H1 (cell line): Measurements from ENCODE around the gene UPF1. TPM values are rescaled to one million over a fixed set of nuclear protein-coding genes. Genes with fewer than 3 reads are reported as not detected.

Experiments used
- CTCF ChIA-PET: fragments of 300-600 bp; sonication (Branson Sonifier 250); formaldehyde crosslinking; loops from one replicate; lab custom pipeline; 2021; ENCODE audit not compliant: partially characterized antibody; lab: Charles Lee
- POLR2A ChIA-PET: fragments of 300-600 bp; sonication (Branson Sonifier 250); formaldehyde crosslinking; loops from one replicate; lab custom pipeline; 2021; ENCODE audit warnings: inconsistent platforms; ENCODE audit not compliant: partially characterized antibody; lab: Charles Lee
- DNase-seq, 2 experiments: peaks; one replicate each; pipeline versions ENCODE4 v3.0.0 to v3.0.0-alpha.2; 2010 to 2022; ENCODE audit warnings: low spot score in 2 of 2, low read depth in 1 of 2, mixed read lengths in 1 of 2
- FAIRE-seq: peaks from 2 replicates; lab custom pipeline; 2011; peaks lifted over from hg19 to GRCh38; lab: Jason Lieb, UNC
- H2AFZ ChIP-seq: 2 replicates; pipeline ENCODE4 v1.8.1; 2012; ENCODE audit warnings: low read length, inconsistent platforms
- H2AK5ac ChIP-seq: 2 replicates; pipeline ENCODE4 v1.6.1; 2013; ENCODE audit warnings: low read depth, low read length
- H2BK120ac ChIP-seq: replicated peaks from 2 replicates; pipeline ENCODE3; 2013; ENCODE audit warnings: low read depth, low read length, inconsistent platforms
- H2BK12ac ChIP-seq: 2 replicates; pipeline ENCODE4 v1.6.1; 2013; ENCODE audit warnings: low read depth, low read length
- H2BK15ac ChIP-seq: 2 replicates; pipeline ENCODE4 v1.6.1; 2013; ENCODE audit warnings: low read length
- H2BK20ac ChIP-seq: 2 replicates; pipeline ENCODE4 v1.6.1; 2013; ENCODE audit warnings: low read length
- H2BK5ac ChIP-seq: 2 replicates; pipeline ENCODE4 v1.6.1; 2013; ENCODE audit warnings: low read depth, low read length
- H3K14ac ChIP-seq: 2 replicates; pipeline ENCODE4 v1.6.1; 2013; ENCODE audit warnings: inconsistent platforms; ENCODE audit not compliant: insufficient read length
- H3K18ac ChIP-seq: 2 replicates; pipeline ENCODE4 v1.6.1; 2013; ENCODE audit warnings: low read length; ENCODE audit errors: extremely low read depth
- H3K23ac ChIP-seq: 2 replicates; pipeline ENCODE4 v1.6.1; 2013; ENCODE audit warnings: inconsistent platforms; ENCODE audit not compliant: insufficient read length
- H3K23me2 ChIP-seq: 2 replicates; pipeline ENCODE4 v1.6.1; 2013; ENCODE audit warnings: low read depth, low read length
- H3K27ac ChIP-seq: 2 replicates; pipeline ENCODE4 v1.6.1; 2011; ENCODE audit warnings: low read depth, low read length, inconsistent platforms
- H3K27me3 ChIP-seq, 4 experiments: replicated peaks in 1 of 4; 1 replicate in 1 of 4; 2 replicates in 3 of 4; pipeline versions ENCODE4 v1.6.1 to v1.8.1; 2011 to 2013; ENCODE audit warnings: low read length in 3 of 4, mild to moderate bottlenecking in 3 of 4, inconsistent platforms in 2 of 4, mixed read lengths in 2 of 4, moderate library complexity in 1 of 4; ENCODE audit not compliant: control insufficient read depth in 3 of 4, insufficient read depth in 3 of 4; ENCODE audit errors: extremely low read depth in 1 of 4
- H3K36me3 ChIP-seq, 4 experiments: 2 replicates each; pipeline versions ENCODE4 v1.6.1 to v1.8.1; 2011 to 2013; ENCODE audit warnings: mild to moderate bottlenecking in 4 of 4, low read length in 3 of 4, moderate library complexity in 2 of 4, control low read depth in 1 of 4, inconsistent platforms in 1 of 4; ENCODE audit not compliant: insufficient read depth in 4 of 4, control insufficient read depth in 2 of 4
- H3K4ac ChIP-seq: replicated peaks from 2 replicates; pipeline ENCODE3; 2013; ENCODE audit warnings: low read length, low read depth, mixed read lengths, inconsistent platforms; ENCODE audit not compliant: insufficient read length
- H3K4me1 ChIP-seq, 4 experiments: replicated peaks in 1 of 4; 1 replicate in 1 of 4; 2 replicates in 3 of 4; pipeline versions ENCODE4 v1.6.1 to v1.8.1; 2011 to 2013; ENCODE audit warnings: low read length in 3 of 4, inconsistent platforms in 2 of 4, mixed read lengths in 1 of 4; ENCODE audit not compliant: insufficient read depth in 4 of 4, control insufficient read depth in 3 of 4
- H3K4me2 ChIP-seq, 2 experiments: 2 replicates each; pipeline versions ENCODE4 v1.6.1 to v1.8.1; 2011 to 2013; ENCODE audit warnings: low read depth in 2 of 2, low read length in 2 of 2, control low read depth in 1 of 2, inconsistent platforms in 1 of 2, mild to moderate bottlenecking in 1 of 2; ENCODE audit not compliant: insufficient read depth in 1 of 2
- H3K4me3 ChIP-seq, 4 experiments: fragments of 200-600, 300-600 bp in 1 of 4; sonication (generic), shearing (Covaris generic), sonication (Bioruptor Twin) in 1 of 4; 2 replicates each; pipeline versions ENCODE4 v1.5.1 to v1.8.1; 2011 to 2016; ENCODE audit warnings: low read length in 4 of 4, low read depth in 3 of 4, control low read depth in 2 of 4, inconsistent platforms in 2 of 4, mild to moderate bottlenecking in 2 of 4, mixed read lengths in 1 of 4, moderate library complexity in 1 of 4; ENCODE audit not compliant: insufficient read depth in 2 of 4; ENCODE audit errors: extremely low read depth in 1 of 4
- H3K56ac ChIP-seq: replicated peaks from 2 replicates; pipeline ENCODE3; 2013; ENCODE audit warnings: low read depth, mild to moderate bottlenecking, mixed read lengths, low read length, inconsistent platforms; ENCODE audit not compliant: insufficient read length
- H3K79me1 ChIP-seq: 2 replicates; pipeline ENCODE4 v1.6.1; 2013; ENCODE audit warnings: low read depth, low read length, control low read depth
- H3K79me2 ChIP-seq, 2 experiments: 2 replicates each; pipeline versions ENCODE4 v1.6.1 to v1.8.1; 2012 to 2013; ENCODE audit warnings: low read length in 2 of 2, mild to moderate bottlenecking in 2 of 2, inconsistent platforms in 1 of 2; ENCODE audit not compliant: insufficient read depth in 2 of 2, control insufficient read depth in 1 of 2
- H3K9ac ChIP-seq, 4 experiments: replicated peaks in 1 of 4; 1 replicate in 1 of 4; 2 replicates in 3 of 4; pipeline versions ENCODE4 v1.6.1 to v1.8.1; 2011 to 2013; ENCODE audit warnings: low read depth in 3 of 4, low read length in 3 of 4, control low read depth in 2 of 4, mild to moderate bottlenecking in 2 of 4, moderate library complexity in 2 of 4, inconsistent platforms in 1 of 4; ENCODE audit errors: extremely low read depth in 1 of 4
- H3K9me3 ChIP-seq, 2 experiments: 2 replicates each; pipeline versions ENCODE4 v1.6.1 to v1.8.1; 2012 to 2013; ENCODE audit warnings: mild to moderate bottlenecking in 2 of 2, moderate library complexity in 2 of 2, control low read depth in 1 of 2, inconsistent platforms in 1 of 2, low read depth in 1 of 2, low read length in 1 of 2, mixed read lengths in 1 of 2; ENCODE audit not compliant: insufficient read depth in 2 of 2
- H4K20me1 ChIP-seq, 2 experiments: replicated peaks in 1 of 2; 2 replicates each; pipeline versions ENCODE3 to v1.8.1; 2011 to 2013; ENCODE audit warnings: inconsistent platforms in 2 of 2, low read length in 2 of 2, mild to moderate bottlenecking in 1 of 2; ENCODE audit not compliant: insufficient read depth in 2 of 2, control insufficient read depth in 1 of 2
- H4K5ac ChIP-seq: 2 replicates; pipeline ENCODE4 v1.6.1; 2013; ENCODE audit warnings: low read length, low read depth, mixed read lengths, inconsistent platforms; ENCODE audit not compliant: insufficient read length
- H4K8ac ChIP-seq: 2 replicates; pipeline ENCODE4 v1.8.0; 2013; ENCODE audit warnings: mild to moderate bottlenecking, moderate library complexity, low read length, inconsistent platforms; ENCODE audit not compliant: insufficient read depth; ENCODE audit errors: extremely low read depth
- H4K91ac ChIP-seq: replicated peaks from 2 replicates; pipeline ENCODE3; 2013; ENCODE audit warnings: low read length, mixed read lengths, inconsistent platforms; ENCODE audit not compliant: insufficient read length
- CEBPB ChIP-seq: IDR thresholded peaks from 2 replicates; pipeline ENCODE4 v1.6.1; 2012; ENCODE audit warnings: low read depth, low read length
- FOSL1 ChIP-seq: IDR thresholded peaks from 2 replicates; pipeline ENCODE4 v1.6.1; 2011; ENCODE audit warnings: mild to moderate bottlenecking, low read depth, low read length, moderate library complexity; ENCODE audit not compliant: insufficient read depth
- HDAC2 ChIP-seq, 2 experiments: fragments of 300-600 bp in 1 of 2; sonication (generic) in 1 of 2; IDR thresholded peaks; 2 replicates each; pipeline ENCODE4 v1.6.1; 2011 to 2012; ENCODE audit warnings: low read depth in 2 of 2, low read length in 2 of 2, mild to moderate bottlenecking in 2 of 2, moderate library complexity in 2 of 2, borderline replicate concordance in 1 of 2, inconsistent platforms in 1 of 2
- PHF8 ChIP-seq: fragments of 200-600 bp; sonication (generic); conservative IDR thresholded peaks from 2 replicates; pipeline ENCODE4 v1.7.1; 2012; ENCODE audit warnings: low read depth, mild to moderate bottlenecking, inconsistent platforms, low read length, moderate library complexity
- RNF2 ChIP-seq: fragments of 200-900, 300-1000 bp; sonication (generic); IDR thresholded peaks from 2 replicates; pipeline ENCODE4 v1.7.1; 2016; ENCODE audit warnings: borderline replicate concordance, low read depth, mild to moderate bottlenecking, antibody characterized with exemption, low read length; ENCODE audit not compliant: poor library complexity, severe bottlenecking; ENCODE audit errors: missing control alignments
- RXRA ChIP-seq: IDR thresholded peaks from 2 replicates; pipeline ENCODE4 v1.6.1; 2011; ENCODE audit warnings: low read depth, mild to moderate bottlenecking, low read length, moderate library complexity; ENCODE audit not compliant: insufficient read depth
- WGBS, 2 experiments: shearing (Covaris generic) in 1 of 2; methylation state at CpG; one replicate each; pipeline versions ENCODE4 v1.1.6 to v1.1.7; 2013 to 2015; ENCODE audit warnings: low lambda C conversion rate in 2 of 2, mixed read lengths in 2 of 2, inconsistent platforms in 1 of 2, low coverage in 1 of 2, missing lambda C conversion rate in 1 of 2; ENCODE audit not compliant: insufficient replicate concordance in 2 of 2, insufficient coverage in 1 of 2, insufficient read length in 1 of 2; ENCODE audit errors: extremely low coverage in 1 of 2, missing lambda C conversion rate in 1 of 2; 5-methylcytosine and 5-hydroxymethylcytosine counted together
- polyA plus RNA-seq, 7 experiments: library from polyadenylated mRNA; depleted of rRNA in 3 of 7; stranded (reverse) in 5 of 7; unstranded in 2 of 7; fragments of >200 nt in 5 of 7; fragments of 200-250 nt in 2 of 7; gene quantifications; 1 replicate in 5 of 7; 2 replicates in 1 of 7; 4 replicates in 1 of 7; pipeline versions ENCODE4 v1.2.1 to v1.2.3, GENCODE V29; 2011 to 2013; ENCODE audit warnings: missing spikeins in 2 of 7, mixed read lengths in 2 of 7
- total RNA-seq: library from RNA; stranded (reverse); fragmentation: NEBNext Ultra II Directional; extraction: Animal tissue kit (Norgen Biotek cat#: 25700); gene quantifications from 2 replicates; pipeline ENCODE4 v1.2.1, GENCODE V29; 2021

Gene UPF1
- total and polyA plus RNA-seq, 2 of the 8 experiments (the other 6 are each of a cell fraction or from before 2014, with no cell fraction given): 46.4 to 62.0 TPM

- Histone ChIP-seq H3K9ac (no peak overlapping the region), H2BK5ac (no peak overlapping the region), H2AFZ (no peak overlapping the region), H4K5ac (no peak overlapping the region), H4K20me1 (peaks cover 6 to 32% of the 10 kb centered on the region in 2 experiments), H3K79me2 (no peaks in the 10 kb centered on the region), H3K79me1 (no peaks in the 10 kb centered on the region), H3K4me3 (peak overlapping the region in 3 of 4 experiments; percentile 15 to 59 (median 39); a peak in 6 of 8 replicates), H4K8ac (no peak overlapping the region), H3K36me3 (peaks cover 0 to 7% (median 0%) of the 10 kb centered on the region in 4 experiments; a peak in 1 of 8 replicates), H2BK20ac (no peak overlapping the region; the same call in 1 of the 2 replicates), H2BK120ac (no peak overlapping the region), H3K23me2 (peaks cover 27% of the 10 kb centered on the region), H3K18ac (no peak overlapping the region), H3K9me3 (no peaks in the 10 kb centered on the region; a peak in 1 of 4 replicates), H3K56ac (no peak overlapping the region), H3K14ac (no peak overlapping the region), H2BK12ac (no peak overlapping the region), H2BK15ac (no peak overlapping the region), H2AK5ac (no peak overlapping the region), H3K4me1 (peaks cover 3 to 39% (median 22%) of the 10 kb centered on the region in 4 experiments), H3K4ac (no peak overlapping the region), H3K27ac (no peak overlapping the region), H3K27me3 (peaks cover 86 to 95% (median 94%) of the 10 kb centered on the region in 4 experiments), H3K4me2 (peak overlapping the region; percentile 60 to 75), H4K91ac (no peak overlapping the region), H3K23ac (no peak overlapping the region)
- CTCF ChIA-PET: interaction anchor here (1.0 kb wide), 2 partner anchors 8 to 43 kb away, joined by 3 to 4 read pairs; partner anchors contain the start of gene UPF1
- DNase-seq: no peak
- no peak for TF ChIP-seq FOSL1
- no peak for TF ChIP-seq PHF8
- TF ChIP-seq CEBPB: no peak
- no peak for TF ChIP-seq HDAC2 (IDR thresholded peaks at IDR 0.05; ENCODE audit: borderline replicate concordance in 1 of 2, low read depth in 2 of 2, low read length in 2 of 2)
- peak; percentile 11 for TF ChIP-seq RNF2
- TF ChIP-seq RXRA: no peak
- FAIRE-seq: no peak
- POLR2A ChIA-PET: interaction anchor here (0.6 to 1.3 kb wide), 3 partner anchors 9 to 16 kb away, joined by 3 read pairs; no protein-coding TSS in a partner anchor
- WGBS, 2 experiments: 7% methylated on average over 10 of the region's 38 CpGs; no CpG with 5 or more reads in 1 of the 2 experiments
Observed at GRCh38 chr19:18789422-18789869, 42.3 kb upstream of the UPF1 start.
